Liver (tissue), 9 donors: Measurements from ENCODE around the gene ZC3H12D. TPM values are rescaled to one million over a fixed set of nuclear protein-coding genes. Genes with fewer than 3 reads are reported as not detected.
A peak's percentile ranks its signal among the peaks of the same experiment; 100 is the strongest.

ENCODE experiments used
- DNase-seq: peaks from one replicate; pipeline ENCODE4 v3.0.0-alpha.2; 2017; ENCODE audit warnings: low spot score
- H3K27ac ChIP-seq, 2 donors: one replicate each; pipeline ENCODE4 v1.7.0; 2013; ENCODE audit warnings: inconsistent platforms in 2 of 2, low read length in 2 of 2, control low read depth in 1 of 2, low read depth in 1 of 2, mild to moderate bottlenecking in 1 of 2
- H3K27me3 ChIP-seq, 4 donors: one replicate each; pipeline versions ENCODE4 v1.6.1 to v1.7.0; 2013; ENCODE audit warnings: low read length in 3 of 4, inconsistent platforms in 1 of 4, mild to moderate bottlenecking in 1 of 4, moderate library complexity in 1 of 4; ENCODE audit not compliant: control insufficient read depth in 4 of 4, insufficient read depth in 4 of 4
- H3K36me3 ChIP-seq, 4 donors: one replicate each; pipeline versions ENCODE4 v1.6.1 to v1.7.0; 2013; ENCODE audit warnings: low read length in 3 of 4, mild to moderate bottlenecking in 3 of 4, low read depth in 1 of 4, moderate library complexity in 1 of 4; ENCODE audit not compliant: control insufficient read depth in 4 of 4, insufficient read depth in 3 of 4
- H3K4me1 ChIP-seq, 4 donors: one replicate each; pipeline versions ENCODE4 v1.6.1 to v1.7.0; 2013; ENCODE audit warnings: low read length in 3 of 4, mild to moderate bottlenecking in 3 of 4, moderate library complexity in 1 of 4; ENCODE audit not compliant: control insufficient read depth in 4 of 4, insufficient read depth in 4 of 4
- H3K4me3 ChIP-seq, 3 donors: one replicate each; pipeline versions ENCODE4 v1.6.1 to v1.7.0; 2013; ENCODE audit warnings: low read length in 3 of 3, control low read depth in 1 of 3, low read depth in 1 of 3, mild to moderate bottlenecking in 1 of 3
- H3K9ac ChIP-seq, 2 donors: one replicate each; pipeline ENCODE4 v1.7.0; 2013; ENCODE audit warnings: low read length in 2 of 2, mild to moderate bottlenecking in 2 of 2, moderate library complexity in 2 of 2, control low read depth in 1 of 2, low read depth in 1 of 2
- H3K9me3 ChIP-seq, 4 donors: one replicate each; pipeline versions ENCODE4 v1.6.1 to v1.7.0; 2013; ENCODE audit warnings: low read length in 3 of 4; ENCODE audit not compliant: control insufficient read depth in 4 of 4
- CTCF ChIP-seq: fragments of 150-350 bp; IDR thresholded peaks from 2 replicates; pipeline ENCODE4 v1.5.1; 2017; ENCODE audit warnings: improper control_type of control experiment, low read depth, low read length; ENCODE audit not compliant: missing input control
- EGR1 ChIP-seq, 2 donors: IDR thresholded peaks; 2 replicates each; pipeline ENCODE4 v1.6.1; 2016 to 2018; ENCODE audit warnings: antibody characterized with exemption in 2 of 2, low read depth in 2 of 2
- FOXA1 ChIP-seq: IDR thresholded peaks from 2 replicates; pipeline ENCODE4 v1.6.1; 2016; ENCODE audit warnings: antibody characterized with exemption
- FOXA2 ChIP-seq: IDR thresholded peaks from 2 replicates; pipeline ENCODE4 v1.6.1; 2016; ENCODE audit warnings: antibody characterized with exemption
- GABPA ChIP-seq, 2 donors: IDR thresholded peaks in 1 of 2; conservative IDR thresholded peaks in 1 of 2; 2 replicates each; pipeline ENCODE4 v1.6.1; 2016; ENCODE audit warnings: antibody characterized with exemption in 2 of 2, mild to moderate bottlenecking in 1 of 2, moderate library complexity in 1 of 2
- HNF4A ChIP-seq, 2 donors: conservative IDR thresholded peaks; 2 replicates each; pipeline ENCODE4 v1.6.1; 2016; ENCODE audit warnings: antibody characterized with exemption in 2 of 2, mild to moderate bottlenecking in 2 of 2
- RAD21 ChIP-seq, 2 donors: IDR thresholded peaks; 2 replicates each; pipeline ENCODE4 v1.6.1; 2016; ENCODE audit warnings: antibody characterized with exemption in 2 of 2, mild to moderate bottlenecking in 2 of 2
- REST ChIP-seq: IDR thresholded peaks from 2 replicates; pipeline ENCODE4 v1.6.1; 2016; ENCODE audit warnings: antibody characterized with exemption, mild to moderate bottlenecking
- RXRA ChIP-seq, 2 donors: IDR thresholded peaks; 2 replicates each; pipeline ENCODE4 v1.6.1; 2017 to 2018; ENCODE audit warnings: antibody characterized with exemption in 2 of 2, mild to moderate bottlenecking in 1 of 2
- SP1 ChIP-seq: IDR thresholded peaks from 2 replicates; pipeline ENCODE4 v1.6.1; 2018; ENCODE audit warnings: antibody characterized with exemption, mild to moderate bottlenecking
- TAF1 ChIP-seq: conservative IDR thresholded peaks from 2 replicates; pipeline ENCODE4 v1.6.1; 2016; ENCODE audit warnings: antibody characterized with exemption, mild to moderate bottlenecking
- YY1 ChIP-seq: IDR thresholded peaks from 2 replicates; pipeline ENCODE4 v1.6.1; 2016; ENCODE audit warnings: antibody characterized with exemption, mild to moderate bottlenecking
- ZBTB33 ChIP-seq: IDR thresholded peaks from 2 replicates; pipeline ENCODE4 v1.6.1; 2016; ENCODE audit warnings: antibody characterized with exemption
- WGBS: extraction: QIAGEN DNeasy Blood & Tissue Kit; methylation state at CpG from one replicate; pipeline ENCODE4 v1.1.7; 2013; 5-methylcytosine and 5-hydroxymethylcytosine counted together
- polyA plus RNA-seq, 2 donors: library from polyadenylated mRNA; stranded (reverse) in 1 of 2; unstranded in 1 of 2; fragments of 200-250 nt in 1 of 2; fragments of >200 nt in 1 of 2; fragmentation: Nextera tagmentation in 1 of 2; extraction: Ambion mirVana in 1 of 2; gene quantifications; one replicate each; pipeline versions ENCODE4 v1.2.1 to v1.2.3, GENCODE V29; 2013 to 2015
- total RNA-seq, 2 donors: library from RNA; depleted of rRNA; stranded (reverse); fragments of >200 nt; gene quantifications; one replicate each; pipeline ENCODE4 v1.2.3, GENCODE V29; 2014
- TF ChIP-seq, protein P1 (sequence below): IDR thresholded peaks from 2 replicates; pipeline ENCODE4 v1.6.1; 2016; ENCODE audit warnings: antibody characterized with exemption
- TF ChIP-seq, protein P2 (sequence below): IDR thresholded peaks from 2 replicates; pipeline ENCODE4 v1.6.1; 2016; ENCODE audit warnings: antibody characterized with exemption
- donor health status: healthy.
- donor health status: healthy.
- donor health status: healthy.
- donor health status: healthy.
- donor health status: healthy.

Gene ZC3H12D
- total and polyA plus RNA-seq, 4 donors: 0.07 to 1.4 (median 0.84) TPM

DNA sequence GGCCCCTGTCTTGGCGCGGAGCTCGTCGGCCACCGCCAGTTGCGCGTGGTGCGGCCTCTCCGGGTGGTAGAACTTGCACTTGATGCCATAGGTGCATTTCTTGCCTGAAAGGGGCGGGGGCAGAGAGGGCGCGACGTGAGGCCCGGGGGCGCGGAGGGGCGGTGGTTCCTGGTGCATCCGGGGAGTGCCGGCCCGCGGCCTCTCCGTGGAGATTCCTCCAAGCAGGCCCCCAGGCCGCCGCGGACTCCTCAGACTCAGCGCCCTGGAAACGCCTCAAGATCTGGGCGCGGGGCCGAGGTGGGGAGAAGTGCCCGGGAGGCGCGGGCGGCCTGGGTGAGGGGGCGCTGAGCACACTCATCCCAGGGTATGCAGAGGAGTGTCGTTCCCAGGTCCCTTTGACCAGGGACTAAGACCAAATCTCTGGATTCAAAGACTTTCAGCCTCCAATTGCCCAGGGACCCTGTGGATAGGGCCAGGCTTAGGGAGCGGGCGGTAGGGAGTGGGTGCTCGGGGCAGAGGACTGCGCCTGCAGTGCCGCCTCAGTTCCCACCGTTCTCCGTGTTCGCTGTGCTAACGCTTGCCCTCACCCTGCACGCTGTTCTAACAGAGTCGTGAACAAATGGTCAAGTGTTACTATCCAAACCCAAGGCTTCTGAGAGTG, 33.3 kb downstream of the ZC3H12D start:
- H3K9ac ChIP-seq: no peak overlapping the region

More for the DNA sequence above, 33.3 kb downstream of the ZC3H12D start:
- 51% methylated on average over 47 of the region's 47 CpGs for WGBS
- Histone ChIP-seq H3K4me1 (peaks cover 14 to 32% (median 24%) of the 10 kb centered on the region in 4 donors), H3K27me3 (no peaks in the 10 kb centered on the region), H3K4me3 (peak overlapping the region in 1 of 3 donors; percentile 53), H3K27ac (no peak overlapping the region), H3K9me3 (no peaks in the 10 kb centered on the region), H3K36me3 (peaks cover 0 to 1% (median 0%) of the 10 kb centered on the region in 4 donors)
- TF ChIP-seq, protein P1, sequence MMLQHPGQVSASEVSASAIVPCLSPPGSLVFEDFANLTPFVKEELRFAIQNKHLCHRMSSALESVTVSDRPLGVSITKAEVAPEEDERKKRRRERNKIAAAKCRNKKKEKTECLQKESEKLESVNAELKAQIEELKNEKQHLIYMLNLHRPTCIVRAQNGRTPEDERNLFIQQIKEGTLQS: no peak
- TF ChIP-seq TAF1 (no peak), SP1 (no peak), HNF4A (conservative IDR thresholded peaks at IDR 0.05) (no peak), YY1 (no peak), REST (no peak), RXRA (IDR thresholded peaks at IDR 0.05) (no peak), RAD21 (IDR thresholded peaks at IDR 0.05) (no peak), ZBTB33 (no peak), FOXA1 (no peak), GABPA (IDR thresholded peaks at IDR 0.05 in 1 of 2, conservative IDR thresholded peaks at IDR 0.05 in 1 of 2) (no peak), EGR1 (IDR thresholded peaks at IDR 0.05; ENCODE audit: low read depth in 2 of 2) (no peak), FOXA2 (no peak), CTCF (no peak)
- TF ChIP-seq, protein P2, sequence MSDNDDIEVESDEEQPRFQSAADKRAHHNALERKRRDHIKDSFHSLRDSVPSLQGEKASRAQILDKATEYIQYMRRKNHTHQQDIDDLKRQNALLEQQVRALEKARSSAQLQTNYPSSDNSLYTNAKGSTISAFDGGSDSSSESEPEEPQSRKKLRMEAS: no peak
- DNase-seq: no peak
